ENCODE data around the gene BCCIP. TPM values are rescaled to one million over a fixed set of nuclear protein-coding genes. Genes with fewer than 3 reads are reported as not detected.

BCCIP gene
- total and polyA plus RNA-seq, 8 donors: 18.6 to 40.8 (median 28.3) TPM

- no peak for TF ChIP-seq CTCF (IDR thresholded peaks at IDR 0.05)
- Histone ChIP-seq H3K4me1 (peaks cover 0 to 3% (median 2%) of the 10 kb centered on the region in 3 donors), H3K36me3 (peaks cover 0 to 30% (median 4%) of the 10 kb centered on the region in 3 donors), H3K4me3 (no peak overlapping the region), H3K27ac (no peak overlapping the region), H3K9me3 (no peaks in the 10 kb centered on the region), H3K27me3 (no peaks in the 10 kb centered on the region)
- FAIRE-seq: no peak
- 89 to 94% methylated on average over 14 of the region's 14 CpGs for WGBS, 2 donors
- ATAC-seq: no peak
- DNase-seq: no peak
- intact Hi-C loops (cut with DNase I): no loop called here
Measured at GRCh38 chr10:125792342-125793300, 30.7 kb upstream of the BCCIP start.

DNA sequence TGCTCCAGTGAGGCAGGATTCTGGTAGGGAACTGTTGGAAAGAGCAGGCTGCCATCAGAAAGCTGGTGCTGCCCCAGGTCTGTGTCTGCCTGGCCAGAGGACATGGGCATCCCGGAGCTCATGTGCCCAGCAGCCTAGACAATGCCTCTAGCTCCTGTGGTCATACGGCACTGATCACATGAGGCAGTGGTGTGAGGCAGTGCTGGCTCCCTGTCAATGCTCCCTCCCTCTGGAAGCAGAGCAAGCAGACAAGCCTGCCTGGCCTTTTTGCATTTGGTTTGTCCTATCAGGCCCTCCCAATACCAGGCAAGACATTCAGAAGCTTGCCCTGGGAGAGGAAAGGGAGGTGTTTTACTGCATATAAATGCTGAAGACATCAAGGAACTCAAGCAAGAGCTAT, 28.2 kb upstream of the BCCIP start:
- Histone ChIP-seq H3K4me1 (peaks cover 7 to 15% (median 14%) of the 10 kb centered on the region in 3 donors), H3K4me3 (no peak overlapping the region), H3K27me3 (no peaks in the 10 kb centered on the region), H3K9me3 (no peaks in the 10 kb centered on the region), H3K36me3 (peaks cover 0 to 30% (median 0%) of the 10 kb centered on the region in 3 donors), H3K27ac (no peak overlapping the region)
- FAIRE-seq (no peak), DNase-seq (no peak), ATAC-seq (no peak)
- TF ChIP-seq CTCF (IDR thresholded peaks at IDR 0.05): no peak
- 86 to 88% methylated on average over 2 of the region's 2 CpGs for WGBS, 2 donors
- intact Hi-C loops (cut with DNase I): no loop called here

DNA sequence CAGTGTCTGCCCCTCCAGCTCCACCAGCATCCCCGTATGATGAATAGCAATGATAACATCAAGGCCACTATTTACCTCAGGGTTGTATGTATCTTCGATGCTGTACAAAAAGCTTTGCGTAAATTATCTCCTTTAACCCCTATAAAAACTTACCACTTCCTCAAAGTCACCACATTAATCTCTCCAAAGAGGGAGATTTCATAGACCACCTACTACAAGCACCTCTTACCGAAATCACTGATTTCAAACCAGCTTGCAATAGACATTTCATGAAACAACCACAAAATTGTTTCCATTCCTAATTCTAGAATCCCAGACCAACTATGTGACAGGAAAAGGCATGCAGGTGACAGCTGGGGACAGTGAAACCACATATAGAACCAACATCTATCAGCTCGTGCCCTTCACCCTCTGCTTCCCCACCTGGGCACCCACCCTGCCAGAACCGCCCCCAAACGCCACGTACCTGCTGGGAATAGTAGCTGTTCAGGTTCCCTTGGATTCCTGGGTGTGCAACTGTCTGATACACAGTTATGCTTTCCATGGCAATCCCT, 27.6 kb upstream of the BCCIP start:
- Histone ChIP-seq H3K36me3 (peaks cover 0 to 30% (median 0%) of the 10 kb centered on the region in 3 donors), H3K9me3 (no peaks in the 10 kb centered on the region), H3K4me1 (peaks cover 7 to 15% (median 14%) of the 10 kb centered on the region in 3 donors), H3K27ac (no peak overlapping the region), H3K4me3 (no peak overlapping the region), H3K27me3 (no peaks in the 10 kb centered on the region)
- FAIRE-seq (no peak), DNase-seq (no peak), ATAC-seq (no peak)
- no peak for TF ChIP-seq CTCF (IDR thresholded peaks at IDR 0.05)
- WGBS, 2 donors: 79 to 85% methylated on average over 8 of the region's 8 CpGs
- intact Hi-C loops (cut with DNase I): no loop called here

GRCh38 chr10:125797424-125797823, 25.9 kb upstream of the BCCIP start:
- no peaks in the 10 kb centered on the region for H3K27me3 ChIP-seq
- TF ChIP-seq CTCF (IDR thresholded peaks at IDR 0.05): no peak
- intact Hi-C loops (cut with DNase I): no loop called here
- FAIRE-seq (no peak), ATAC-seq (peak; percentile 47 to 81 (median 60)), DNase-seq (peak in 2 of 6 donors; percentile 15 to 41)
- WGBS, 2 donors: 43 to 50% methylated on average over 8 of the region's 8 CpGs
- no peaks in the 10 kb centered on the region for H3K9me3 ChIP-seq
- peaks cover 0 to 24% (median 0%) of the 10 kb centered on the region in 3 donors for H3K36me3 ChIP-seq
- no peak overlapping the region for H3K4me3 ChIP-seq
- H3K27ac ChIP-seq: peak overlapping the region in 1 of 4 donors; percentile 10
- H3K4me1 ChIP-seq: peaks cover 7 to 15% (median 14%) of the 10 kb centered on the region in 3 donors

Measured in pancreas (tissue), 10 donors.